ENCODE data around the gene KCNJ11. TPM values are rescaled to one million over a fixed set of nuclear protein-coding genes. Genes with fewer than 3 reads are reported as not detected.

KCNJ11 gene
- total and polyA plus RNA-seq, 11 donors: 11.5 to 32.4 (median 17.6) TPM

GRCh38 chr11:17396598-17397310 is 8.3 kb upstream of the KCNJ11 start:
- H3K27ac ChIP-seq: no peak overlapping the region
- no peak for ATAC-seq
- no peaks in the 10 kb centered on the region for H3K36me3 ChIP-seq
- 89 to 95% (median 93%) methylated on average over 15 to 22 of the region's 22 CpGs for WGBS, 4 donors
- no peaks in the 10 kb centered on the region for H3K27me3 ChIP-seq
- no peaks in the 10 kb centered on the region for H3K9me3 ChIP-seq
- TF ChIP-seq POLR2A (IDR thresholded peaks at IDR 0.05): no peak
- TF ChIP-seq CTCF (IDR thresholded peaks at IDR 0.05): no peak
- peaks cover 0 to 5% (median 0%) of the 10 kb centered on the region in 12 donors for H3K4me1 ChIP-seq
- intact Hi-C loops (cut with DNase I): no loop called here
- DNase-seq: no peak
- H3K4me3 ChIP-seq: no peak overlapping the region

- Histone ChIP-seq H3K4me1 (peaks cover 0 to under 1% (median 0%) of the 10 kb centered on the region in 12 donors), H3K9me3 (no peaks in the 10 kb centered on the region), H3K4me3 (no peak overlapping the region), H3K27ac (no peak overlapping the region), H3K27me3 (no peaks in the 10 kb centered on the region), H3K36me3 (no peaks in the 10 kb centered on the region)
- intact Hi-C loops (cut with DNase I): no loop called here
- DNase-seq: no peak
- TF ChIP-seq POLR2A (IDR thresholded peaks at IDR 0.05) (no peak), CTCF (IDR thresholded peaks at IDR 0.05) (no peak)
- ATAC-seq: no peak
- WGBS, 4 donors: 91 to 95% (median 93%) methylated on average over 6 of the region's 6 CpGs
These were observed 7.5 kb upstream of the KCNJ11 start for GRCh38 chr11:17395978-17396377.

- H3K4me1 ChIP-seq: no peaks in the 10 kb centered on the region
- WGBS, 4 donors: 92 to 96% (median 93%) methylated on average over 16 to 20 of the region's 20 CpGs
- DNase-seq (no peak), ATAC-seq (no peak)
- no peaks in the 10 kb centered on the region for H3K36me3 ChIP-seq
- H3K9me3 ChIP-seq: no peaks in the 10 kb centered on the region
- intact Hi-C loops (cut with DNase I): no loop called here
- no peak for TF ChIP-seq CTCF (IDR thresholded peaks at IDR 0.05)
- TF ChIP-seq POLR2A (IDR thresholded peaks at IDR 0.05): no peak
- no peak overlapping the region for H3K4me3 ChIP-seq
- no peaks in the 10 kb centered on the region for H3K27me3 ChIP-seq
- no peak overlapping the region for H3K27ac ChIP-seq
These were observed 7.1 kb upstream of the KCNJ11 start for GRCh38 chr11:17395554-17395961.

- Histone ChIP-seq H3K4me1 (peaks cover 0 to 1% (median 0%) of the 10 kb centered on the region in 12 donors), H3K27me3 (no peaks in the 10 kb centered on the region), H3K27ac (no peak overlapping the region), H3K4me3 (no peak overlapping the region), H3K9me3 (no peaks in the 10 kb centered on the region), H3K36me3 (no peaks in the 10 kb centered on the region)
- WGBS, 4 donors: 86 to 94% (median 92%) methylated on average over 6 to 10 of the region's 10 CpGs
- intact Hi-C loops (cut with DNase I): no loop called here
- ATAC-seq (no peak), DNase-seq (no peak)
- TF ChIP-seq POLR2A (IDR thresholded peaks at IDR 0.05) (no peak), CTCF (IDR thresholded peaks at IDR 0.05) (no peak)
These were observed 6.4 kb upstream of the KCNJ11 start for GRCh38 chr11:17394743-17395390.
